ENCODE measurements around the gene BCL2L13. TPM values are rescaled to one million over a fixed set of nuclear protein-coding genes. Genes with fewer than 3 reads are reported as not detected.
A peak's percentile ranks its signal among the peaks of the same experiment; 100 is the strongest.
"Not testable (repeated sequence)": the region's sequence is repeated elsewhere in the genome, so short reads cannot be mapped to it uniquely, and the experiment has no call there.

BCL2L13 gene
- total RNA-seq, 1 donor from 2014 or later, result 25.7 TPM

DNA sequence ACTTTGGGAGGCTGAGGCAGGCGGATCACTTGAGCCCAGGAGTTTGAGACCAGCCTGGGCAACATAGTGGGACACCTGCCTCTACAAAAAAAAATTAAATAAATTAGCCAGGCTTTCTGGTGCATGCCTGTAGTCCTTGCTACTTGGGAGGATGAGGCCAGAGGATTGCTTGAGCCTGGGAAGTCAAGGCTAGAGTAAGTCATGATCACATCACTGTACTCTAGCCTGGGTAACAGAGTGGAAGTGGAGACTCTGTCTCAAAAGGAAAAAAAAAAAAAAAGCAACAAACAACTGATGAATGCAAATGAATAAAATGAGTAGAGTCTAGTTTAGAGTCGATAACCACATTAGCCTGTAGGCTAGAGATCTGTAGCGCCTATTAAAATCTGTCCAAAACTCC, 3.9 kb upstream of the BCL2L13 start:
- DNase-seq (ENCODE audit: low read depth in 2 of 2), result no peak

DNA sequence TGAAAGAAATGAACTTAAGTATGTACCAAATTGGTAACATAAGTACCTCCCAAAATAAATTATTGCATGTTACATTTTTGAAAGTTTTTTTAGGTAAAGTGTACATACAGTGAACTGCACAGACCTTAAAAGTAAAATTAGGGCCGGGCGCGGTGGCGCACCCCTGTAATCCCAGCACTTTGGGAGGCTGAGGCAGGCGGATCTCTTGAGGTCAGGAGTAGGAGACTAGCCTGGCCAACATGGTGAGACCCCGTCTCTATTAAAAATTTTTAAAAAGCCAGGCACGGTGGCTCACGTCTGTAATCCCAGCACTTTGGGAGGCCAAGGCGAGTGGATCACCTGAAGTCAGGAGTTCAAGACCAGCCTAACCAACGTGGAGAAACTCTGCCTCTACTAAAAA, 1.7 kb upstream of the BCL2L13 start:
- DNase-seq (ENCODE audit: low read depth in 2 of 2), result not testable (repeated sequence)

GRCh38 chr22:17637490-17638181, 921 bp upstream of the BCL2L13 start:
- DNase-seq (ENCODE audit: low read depth in 2 of 2), result no peak

GRCh38 chr22:17638182-17638431, 450 bp upstream of the BCL2L13 start:
- no peak for DNase-seq (ENCODE audit: low read depth in 2 of 2)

GRCh38 chr22:17639247-17639741, 737 bp downstream of the BCL2L13 start:
- DNase-seq (ENCODE audit: low read depth in 2 of 2), result peak in 1 of 2 donors; percentile 55

DNA sequence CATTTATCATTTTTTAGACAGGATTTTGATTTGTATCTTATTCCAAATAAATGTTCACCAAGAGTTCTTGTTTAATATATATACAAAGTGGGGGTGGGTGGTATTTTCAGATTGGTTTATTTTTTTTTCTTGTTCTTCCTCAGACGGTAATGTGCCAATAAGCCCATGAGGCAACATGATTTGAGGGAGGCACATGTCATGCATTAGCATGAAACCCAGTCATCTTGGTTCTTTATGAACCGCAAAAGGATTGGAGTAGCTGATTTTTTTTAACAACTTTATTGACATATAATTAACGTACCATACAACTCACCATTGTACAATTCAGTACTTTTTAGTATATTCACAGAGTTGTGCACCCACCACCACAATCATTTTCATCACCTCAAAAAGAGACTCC, 2.7 kb downstream of the BCL2L13 start:
- no peak for DNase-seq (ENCODE audit: low read depth in 2 of 2)

DNA sequence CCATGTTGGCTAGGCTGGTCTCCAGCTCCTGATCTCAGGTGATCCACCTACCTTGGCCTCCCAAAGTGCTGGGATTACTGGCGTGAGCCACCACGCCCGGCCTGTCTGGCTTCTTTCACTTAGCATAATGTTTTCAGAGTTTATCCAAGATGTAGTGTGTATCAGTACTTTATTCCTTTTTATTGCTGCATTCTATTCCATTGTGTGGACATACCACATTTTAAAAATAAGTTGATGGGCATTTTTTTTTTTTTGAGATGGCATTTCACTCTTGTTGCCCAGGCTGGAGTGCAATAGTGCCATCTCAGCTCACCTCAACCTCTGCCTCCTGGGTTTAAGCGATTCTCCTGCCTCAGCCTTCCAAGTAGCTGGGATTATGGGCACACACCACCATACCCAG, 3.8 kb downstream of the BCL2L13 start:
- DNase-seq (ENCODE audit: low read depth in 2 of 2), result not testable (repeated sequence)

GRCh38 chr22:17647452-17647851, 8.9 kb downstream of the BCL2L13 start:
- no peak for DNase-seq (ENCODE audit: low read depth in 2 of 2)

DNA sequence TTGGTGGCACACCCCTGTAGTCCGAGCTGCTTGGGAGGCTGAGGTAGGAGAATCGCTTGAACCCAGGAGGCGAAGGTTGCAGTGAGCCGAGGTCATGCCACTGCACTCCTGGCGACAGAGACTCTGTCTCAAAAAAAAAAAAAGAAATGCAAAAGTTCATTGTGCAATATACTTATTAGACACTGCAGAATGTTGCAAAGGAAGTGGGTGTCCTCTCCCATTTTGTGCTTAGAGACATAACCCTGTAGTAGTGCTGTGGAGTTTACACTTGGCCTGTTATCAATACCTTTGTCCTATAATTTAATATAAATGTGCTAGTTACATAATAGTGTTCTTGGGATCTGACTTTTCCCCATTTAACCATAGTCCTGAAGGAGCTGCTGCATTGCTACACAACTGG, 9.4 kb downstream of the BCL2L13 start:
- DNase-seq (ENCODE audit: low read depth in 2 of 2), result no peak

- DNase-seq (ENCODE audit: low read depth in 2 of 2), result no peak
Observed at GRCh38 chr22:17648569-17648968, 10.0 kb downstream of the BCL2L13 start.

DNA sequence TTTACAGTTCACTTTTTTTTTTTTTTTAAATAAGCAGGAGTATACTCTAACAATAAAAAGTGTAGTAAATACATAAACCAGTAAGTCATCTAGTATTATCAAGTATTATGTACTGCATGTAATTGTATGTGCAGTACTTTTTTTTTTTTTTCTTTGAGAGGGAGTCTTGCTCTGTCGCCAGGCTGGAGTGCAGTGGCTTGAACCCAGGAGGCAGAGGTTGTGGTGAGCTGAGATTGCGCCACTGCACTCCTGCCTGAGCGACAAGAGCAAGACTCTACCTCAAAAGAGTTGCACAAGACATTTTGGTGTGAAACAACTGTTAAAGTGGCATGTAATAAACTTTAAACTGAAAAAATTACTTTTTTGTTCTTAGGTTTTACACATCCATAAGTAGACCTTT, 16.7 kb downstream of the BCL2L13 start:
- DNase-seq (ENCODE audit: low read depth in 2 of 2), result no peak

GRCh38 chr22:17656870-17657395, 18.4 kb downstream of the BCL2L13 start:
- DNase-seq (ENCODE audit: low read depth in 2 of 2), result no peak

- DNase-seq (ENCODE audit: low read depth in 2 of 2), result no peak
Observed at GRCh38 chr22:17664414-17665055, 26.0 kb downstream of the BCL2L13 start.

DNA sequence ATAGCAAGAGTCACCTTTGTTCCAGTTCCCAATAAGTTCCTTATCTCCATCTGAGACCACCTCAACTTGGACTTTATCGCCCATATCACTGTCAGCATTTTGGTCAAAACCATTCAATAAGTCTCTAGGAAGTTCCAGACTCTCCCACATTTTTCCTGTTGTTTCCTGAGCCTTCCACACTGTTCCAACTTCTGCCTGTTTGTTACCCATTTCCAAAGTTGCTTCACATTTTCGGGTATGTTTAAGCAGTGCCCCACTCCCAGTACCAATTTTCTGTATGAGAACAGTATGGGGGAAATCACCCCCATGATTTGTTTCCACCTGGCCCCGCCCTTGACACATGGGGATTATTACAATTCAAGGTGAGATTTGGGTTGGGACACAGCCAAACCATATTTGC, 26.7 kb downstream of the BCL2L13 start:
- no peak for DNase-seq (ENCODE audit: low read depth in 2 of 2)

- DNase-seq (ENCODE audit: low read depth in 2 of 2), result no peak
Observed at GRCh38 chr22:17665854-17666253, 27.3 kb downstream of the BCL2L13 start.

DNA sequence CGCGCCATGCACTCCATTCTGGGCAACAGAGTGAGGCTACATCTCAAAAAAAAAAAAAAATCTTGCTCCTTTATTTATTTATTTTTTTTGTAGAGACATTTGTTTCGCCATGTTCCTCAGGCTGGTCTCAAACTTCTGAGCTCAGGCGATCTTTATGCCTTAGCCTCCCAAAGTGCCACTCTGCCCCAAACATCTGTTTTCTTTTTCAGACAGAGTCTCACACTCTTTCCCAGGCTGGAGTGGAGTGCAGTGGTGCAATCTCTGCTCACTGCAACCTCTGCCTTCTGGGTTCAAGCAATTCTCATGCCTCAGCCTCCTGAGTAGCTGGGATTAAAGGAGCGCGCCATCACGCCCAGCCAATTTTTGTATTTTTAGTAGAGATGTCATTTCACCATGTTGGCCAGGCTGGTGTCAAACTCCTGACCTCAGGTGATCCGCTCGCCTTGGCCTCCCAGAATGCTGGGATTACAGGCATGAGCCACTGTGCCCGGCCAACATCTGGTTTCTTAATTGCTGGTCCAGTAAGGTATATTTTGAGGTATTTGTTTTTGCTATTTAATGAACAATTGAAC, 33.0 kb downstream of the BCL2L13 start:
- DNase-seq (ENCODE audit: low read depth in 2 of 2), result not testable (repeated sequence)

- no peak for DNase-seq (ENCODE audit: low read depth in 2 of 2)
Observed at GRCh38 chr22:17672417-17672991, 33.9 kb downstream of the BCL2L13 start.

- DNase-seq (ENCODE audit: low read depth in 2 of 2), result no peak
Observed at GRCh38 chr22:17674152-17674551, 35.6 kb downstream of the BCL2L13 start.

GRCh38 chr22:17675584-17675983, 37.0 kb downstream of the BCL2L13 start:
- DNase-seq (ENCODE audit: low read depth in 2 of 2), result no peak

- no peak for DNase-seq (ENCODE audit: low read depth in 2 of 2)
Observed at GRCh38 chr22:17678817-17679385, 40.3 kb downstream of the BCL2L13 start.

DNA sequence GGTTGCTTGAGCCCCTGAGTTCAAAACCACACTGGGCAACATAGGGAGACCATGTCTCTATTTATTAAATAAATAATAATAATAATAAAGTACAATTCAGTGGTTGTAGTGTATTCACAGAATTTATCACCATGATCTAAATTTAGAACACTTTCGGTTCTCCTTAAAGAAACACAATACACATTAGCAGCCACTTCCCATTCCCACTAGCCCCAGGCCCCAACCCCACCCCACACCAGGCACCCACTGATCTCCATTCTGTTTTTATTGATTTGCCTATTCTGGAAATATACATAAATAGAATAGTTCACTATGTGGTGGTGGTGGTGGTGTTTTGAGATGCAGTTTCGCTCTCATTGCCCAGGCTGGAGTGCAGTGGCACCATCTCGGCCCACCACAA, 45.7 kb downstream of the BCL2L13 start:
- no peak for DNase-seq (ENCODE audit: low read depth in 2 of 2)

DNA sequence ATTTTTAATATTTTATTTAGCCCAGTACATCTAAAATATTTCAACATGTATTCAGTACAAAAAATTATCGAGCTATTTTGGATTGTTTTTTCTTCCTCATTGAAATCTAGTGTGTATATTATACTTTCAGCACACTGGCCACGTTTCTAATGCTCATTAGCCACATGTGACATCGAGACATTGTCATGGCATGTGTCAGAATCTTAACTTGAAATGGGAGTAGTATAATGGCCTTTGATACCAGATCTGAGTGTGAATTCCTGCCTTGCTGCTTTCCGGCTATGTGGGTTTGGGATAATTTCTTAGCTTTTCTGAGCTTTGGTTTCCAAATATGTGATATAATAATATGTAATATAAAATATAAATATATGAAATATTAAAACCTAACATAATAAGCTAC, 54.3 kb downstream of the BCL2L13 start:
- no peak for DNase-seq (ENCODE audit: low read depth in 2 of 2)
